Heart right ventricle (tissue), 16 donors: ENCODE measurements around the gene PARD6G. TPM values are rescaled to one million over a fixed set of nuclear protein-coding genes. Genes with fewer than 3 reads are reported as not detected.

Experiments used
- ATAC-seq, 8 donors: fragments of 200-7000 bp; cut with Tn5 transposase; one replicate each; pipeline ENCODE4 v1.9.1; 2020; ENCODE audit warnings: mild to moderate bottlenecking in 8 of 8, moderate library complexity in 8 of 8, moderate number of reproducible peaks in 1 of 8
- DNase-seq, 2 donors: peaks; one replicate each; pipeline ENCODE4 v3.0.0-alpha.2; 2020
- H3K27ac ChIP-seq, 10 donors: fragments of 200-600 bp; sonication (generic) in 2 of 10; one replicate each; pipeline versions ENCODE4 v1.5.0 to v1.8.0; 2020 to 2022; ENCODE audit warnings: mild to moderate bottlenecking in 3 of 10
- H3K27me3 ChIP-seq, 7 donors: fragments of 200-600 bp; one replicate each; pipeline ENCODE4 v1.8.0; 2021 to 2022; ENCODE audit warnings: mild to moderate bottlenecking in 2 of 7
- H3K36me3 ChIP-seq, 9 donors: fragments of 200-600 bp; sonication (generic) in 1 of 9; one replicate each; pipeline versions ENCODE4 v1.5.0 to v1.8.0; 2020 to 2022; ENCODE audit warnings: mild to moderate bottlenecking in 2 of 9
- H3K4me1 ChIP-seq, 9 donors: fragments of 200-600 bp; sonication (generic) in 1 of 9; one replicate each; pipeline versions ENCODE4 v1.5.0 to v1.8.0; 2020 to 2022; ENCODE audit warnings: mild to moderate bottlenecking in 4 of 9
- H3K4me3 ChIP-seq, 10 donors: fragments of 200-600 bp; sonication (generic) in 2 of 10; one replicate each; pipeline versions ENCODE4 v1.5.0 to v1.8.0; 2020 to 2022; ENCODE audit warnings: mild to moderate bottlenecking in 7 of 10, moderate library complexity in 2 of 10
- H3K9me3 ChIP-seq, 11 donors: fragments of 200-600 bp in 10 of 11; sonication (generic) in 2 of 11; one replicate each; pipeline versions ENCODE4 v1.5.0 to v1.8.0; 2013 to 2022; ENCODE audit warnings: mild to moderate bottlenecking in 2 of 11, control low read depth in 1 of 11, moderate library complexity in 1 of 11
- WGBS, 2 donors: extraction: QIAGEN DNeasy Blood & Tissue Kit; methylation state at CpG; one replicate each; pipeline ENCODE4 v1.1.7; 2013; ENCODE audit warnings: inconsistent platforms in 1 of 2; 5-methylcytosine and 5-hydroxymethylcytosine counted together
- intact Hi-C, 10 donors: fragments of 100-400 bp; cut with DNase I; formaldehyde crosslinking; loops; one replicate each; pipeline versions ENCODE4 v1.11.1 to v1.14.2; 2022
- polyA plus RNA-seq, 2 donors: library from polyadenylated mRNA; stranded (reverse); fragments of 200-250 nt; gene quantifications; one replicate each; pipeline ENCODE4 v1.2.3, GENCODE V29; 2013
- total RNA-seq, 10 donors: library from RNA; stranded (reverse); fragmentation: NEBNext Ultra II Directional in 3 of 10; extraction: Animal tissue kit (Norgen Biotek cat#: 25700) in 3 of 10; gene quantifications; one replicate each; pipeline versions ENCODE4 v1.2.1 to v1.2.4, GENCODE V29; 2021 to 2023
- TF ChIP-seq, protein P1 (sequence below), 9 donors: fragments of 200-600 bp; sonication (generic) in 2 of 9; IDR thresholded peaks; one replicate each; pipeline versions ENCODE4 v1.5.0 to v1.8.0; 2021 to 2022; ENCODE audit warnings: antibody characterized with exemption in 9 of 9, mild to moderate bottlenecking in 5 of 9, moderate library complexity in 1 of 9
- donor health status: Arrhythmogenic right ventricular cardiomyopathy.
- donor health status: ischemic (EF 13 %, LVEDD 7.1; RV severe dilation, severe dysfunction).
- donor health status: healthy with polysubstance abuse.
- donor health status: DM: no; HTN: yes; CAD: no.
- donor health status: DM: no; HTN: no; CAD: no.
- donor health status: ischemic (EF 25% LVEDD 6.9; RV normal size, moderate dysfunction).
- donor health status: ischemic (EF 25% LVEDD 5.7; RV mildly dilated, moderate dysfunction).
- donor health status: healthy.
- donor health status: DM: yes; HTN: yes; CAD: no.
- donor health status: Ischemic cardiomyopathy.
- donor health status: ischemic (EF 35%, LVEDD 5.7; RV mildly dilated, moderate dysfunction).
- donor health status: nonischemic (EF 11% LVEDD 7.7; RV severe dilation, severe dysfunction).
- donor health status: DM: yes; HTN: yes; CAD: no.
- donor health status: PGD.
- donor health status: ischemic (EF 29% LVEDD 5.4; RV normal size, mild dysfunction).
- donor health status: nonischemic (EF 23%, LVEDD 6.1; RV moderate dilation, normal function).

The PARD6G gene
- total and polyA plus RNA-seq, 12 donors = 0.77 to 3.8 (median 2.6) TPM

DNA sequence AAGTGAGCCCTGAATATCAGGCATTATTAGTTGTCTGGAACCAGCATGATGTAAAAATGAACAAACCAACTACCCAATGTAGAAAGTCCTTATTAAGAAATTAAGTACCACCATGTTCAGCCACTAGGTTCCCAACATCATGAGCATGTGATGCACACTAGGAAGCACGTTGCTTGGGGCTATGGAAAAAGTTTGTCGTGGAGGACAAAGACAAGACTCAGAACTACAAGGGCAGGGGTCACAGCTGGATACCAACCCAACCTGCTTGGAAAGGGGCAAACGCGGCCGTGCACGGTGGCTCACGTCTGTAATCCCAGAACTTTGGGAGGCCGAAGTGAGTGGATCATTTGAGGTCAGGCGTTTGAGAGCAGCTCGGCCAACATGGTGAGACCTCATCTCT, 74.3 kb downstream of the PARD6G start:
- no peak for DNase-seq
- Histone ChIP-seq H3K27ac (no peak overlapping the region), H3K36me3 (no peaks in the 10 kb centered on the region), H3K27me3 (peaks cover 0 to 7% (median 0%) of the 10 kb centered on the region in 7 donors), H3K4me1 (peaks cover 0 to 11% (median 7%) of the 10 kb centered on the region in 9 donors), H3K9me3 (no peaks in the 10 kb centered on the region), H3K4me3 (no peak overlapping the region)
- WGBS, 2 donors = 88 to 92% methylated on average over 10 of the region's 10 CpGs
- no peak for ATAC-seq
- TF ChIP-seq, protein P1, sequence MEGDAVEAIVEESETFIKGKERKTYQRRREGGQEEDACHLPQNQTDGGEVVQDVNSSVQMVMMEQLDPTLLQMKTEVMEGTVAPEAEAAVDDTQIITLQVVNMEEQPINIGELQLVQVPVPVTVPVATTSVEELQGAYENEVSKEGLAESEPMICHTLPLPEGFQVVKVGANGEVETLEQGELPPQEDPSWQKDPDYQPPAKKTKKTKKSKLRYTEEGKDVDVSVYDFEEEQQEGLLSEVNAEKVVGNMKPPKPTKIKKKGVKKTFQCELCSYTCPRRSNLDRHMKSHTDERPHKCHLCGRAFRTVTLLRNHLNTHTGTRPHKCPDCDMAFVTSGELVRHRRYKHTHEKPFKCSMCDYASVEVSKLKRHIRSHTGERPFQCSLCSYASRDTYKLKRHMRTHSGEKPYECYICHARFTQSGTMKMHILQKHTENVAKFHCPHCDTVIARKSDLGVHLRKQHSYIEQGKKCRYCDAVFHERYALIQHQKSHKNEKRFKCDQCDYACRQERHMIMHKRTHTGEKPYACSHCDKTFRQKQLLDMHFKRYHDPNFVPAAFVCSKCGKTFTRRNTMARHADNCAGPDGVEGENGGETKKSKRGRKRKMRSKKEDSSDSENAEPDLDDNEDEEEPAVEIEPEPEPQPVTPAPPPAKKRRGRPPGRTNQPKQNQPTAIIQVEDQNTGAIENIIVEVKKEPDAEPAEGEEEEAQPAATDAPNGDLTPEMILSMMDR (IDR thresholded peaks at IDR 0.05) = no peak
- intact Hi-C loops = no loop called here

- no peaks in the 10 kb centered on the region for H3K36me3 ChIP-seq
- peaks cover 0 to 7% (median 0%) of the 10 kb centered on the region in 7 donors for H3K27me3 ChIP-seq
- no peak for ATAC-seq
- WGBS, 2 donors = 91 to 97% methylated on average over 4 of the region's 4 CpGs
- TF ChIP-seq, protein P1 (IDR thresholded peaks at IDR 0.05) = no peak
- DNase-seq = no peak
- intact Hi-C loops = no loop called here
- H3K4me1 ChIP-seq = peaks cover 0 to 11% (median 7%) of the 10 kb centered on the region in 9 donors
- no peak overlapping the region for H3K4me3 ChIP-seq
- H3K27ac ChIP-seq = no peak overlapping the region
- H3K9me3 ChIP-seq = no peaks in the 10 kb centered on the region
Measured at GRCh38 chr18:80172056-80172455, 75.3 kb downstream of the PARD6G start.

DNA sequence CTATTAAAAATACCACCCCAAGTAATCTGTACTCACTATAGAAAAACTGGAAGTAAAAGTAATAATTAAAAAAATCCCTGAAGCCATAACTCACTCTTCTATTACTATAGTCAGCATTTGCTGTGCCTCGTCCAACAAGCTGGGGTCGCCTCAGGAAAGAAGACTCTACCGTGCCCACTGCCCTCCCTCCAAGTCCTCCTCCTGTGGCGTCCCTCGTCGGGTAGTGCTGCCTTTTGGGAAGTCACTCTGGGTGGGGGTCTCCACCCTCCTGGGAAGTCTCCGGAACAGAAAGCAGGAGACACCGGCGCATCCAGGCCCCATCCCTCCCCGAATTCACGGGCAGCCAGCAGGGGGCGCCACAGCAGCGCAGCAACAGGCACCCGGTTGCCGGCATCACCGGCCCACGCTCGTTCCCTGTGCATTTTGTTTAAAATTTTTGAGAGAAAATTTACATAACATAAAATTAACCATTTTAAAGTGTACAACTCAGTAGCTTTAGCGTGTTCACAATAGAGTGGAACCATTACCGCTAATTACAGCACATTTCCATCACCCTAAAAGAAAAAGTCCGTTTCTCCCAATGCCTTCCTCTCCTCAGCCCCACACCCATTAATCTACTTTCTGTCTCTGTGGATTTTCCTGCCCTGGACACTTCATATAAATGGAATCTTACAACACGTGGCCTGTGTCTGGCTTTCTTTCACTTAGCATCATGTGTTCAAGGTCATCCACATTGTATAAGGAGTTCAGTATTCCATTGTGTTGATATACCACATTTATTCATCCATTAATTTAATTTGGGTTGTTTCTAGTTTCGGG, 76.1 kb downstream of the PARD6G start:
- no peaks in the 10 kb centered on the region for H3K36me3 ChIP-seq
- TF ChIP-seq, protein P1 (IDR thresholded peaks at IDR 0.05) = peak; percentile 60 to 91 (median 77)
- intact Hi-C loops = no loop called here
- H3K4me1 ChIP-seq = peaks cover 0 to 11% (median 7%) of the 10 kb centered on the region in 9 donors
- H3K27me3 ChIP-seq = peaks cover 0 to 7% (median 0%) of the 10 kb centered on the region in 7 donors
- DNase-seq (peak; percentile 40 to 65), ATAC-seq (peak in 7 of 8 donors; percentile 17 to 74 (median 51))
- H3K27ac ChIP-seq = no peak overlapping the region
- H3K4me3 ChIP-seq = peak overlapping the region in 6 of 10 donors; percentile 2 to 34 (median 30)
- WGBS, 2 donors = 25 to 38% methylated on average over 23 of the region's 23 CpGs
- peaks cover 0 to 1% (median 0%) of the 10 kb centered on the region in 11 donors for H3K9me3 ChIP-seq

- no peak for DNase-seq
- 83 to 92% methylated on average over 7 of the region's 7 CpGs for WGBS, 2 donors
- intact Hi-C loops = no loop called here
- Histone ChIP-seq H3K27ac (no peak overlapping the region), H3K4me1 (peaks cover 0 to 11% (median 7%) of the 10 kb centered on the region in 9 donors), H3K9me3 (peaks cover 0 to 9% (median 0%) of the 10 kb centered on the region in 11 donors), H3K27me3 (peaks cover 0 to 7% (median 0%) of the 10 kb centered on the region in 7 donors), H3K36me3 (no peaks in the 10 kb centered on the region), H3K4me3 (peak overlapping the region in 1 of 10 donors; percentile 27)
- ATAC-seq = peak in 1 of 8 donors; percentile 47
- TF ChIP-seq, protein P1 (IDR thresholded peaks at IDR 0.05) = no peak
Measured at GRCh38 chr18:80170395-80171053, 76.8 kb downstream of the PARD6G start.
